Activated CD4-positive, CD25-positive, alpha-beta regulatory T cell treated with anti-CD3 and anti-CD28 coated beads, Interleukin-2, amount 50 U/mL, for 16 hours (primary cell): Measurements from ENCODE around the gene LYRM4.

Experiments
- DNase-seq: peaks from one replicate; pipeline ENCODE4 v3.0.0-alpha.2; 2020; ENCODE audit warnings: low read depth, low spot score

Gene LYRM4

DNA sequence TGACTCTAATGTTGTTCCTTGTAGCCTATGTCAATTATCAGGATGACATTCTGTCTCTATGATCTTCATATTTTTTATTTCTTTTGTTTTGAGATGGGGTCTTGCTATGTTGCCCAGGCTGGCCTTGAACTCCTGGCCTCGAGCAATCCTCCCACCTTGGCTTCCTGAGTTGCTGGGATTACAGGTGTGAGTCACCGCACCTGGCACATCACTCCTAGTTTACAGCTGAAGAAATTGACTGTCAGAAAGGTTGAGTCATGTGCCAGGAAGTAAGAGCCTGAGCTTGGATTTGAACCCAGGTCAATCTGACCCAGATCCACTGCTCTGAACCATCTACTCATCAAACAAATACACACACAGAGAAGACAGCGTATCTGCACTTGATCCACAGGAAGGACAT is 161.2 kb downstream of the LYRM4 start:
- no peak for DNase-seq

DNA sequence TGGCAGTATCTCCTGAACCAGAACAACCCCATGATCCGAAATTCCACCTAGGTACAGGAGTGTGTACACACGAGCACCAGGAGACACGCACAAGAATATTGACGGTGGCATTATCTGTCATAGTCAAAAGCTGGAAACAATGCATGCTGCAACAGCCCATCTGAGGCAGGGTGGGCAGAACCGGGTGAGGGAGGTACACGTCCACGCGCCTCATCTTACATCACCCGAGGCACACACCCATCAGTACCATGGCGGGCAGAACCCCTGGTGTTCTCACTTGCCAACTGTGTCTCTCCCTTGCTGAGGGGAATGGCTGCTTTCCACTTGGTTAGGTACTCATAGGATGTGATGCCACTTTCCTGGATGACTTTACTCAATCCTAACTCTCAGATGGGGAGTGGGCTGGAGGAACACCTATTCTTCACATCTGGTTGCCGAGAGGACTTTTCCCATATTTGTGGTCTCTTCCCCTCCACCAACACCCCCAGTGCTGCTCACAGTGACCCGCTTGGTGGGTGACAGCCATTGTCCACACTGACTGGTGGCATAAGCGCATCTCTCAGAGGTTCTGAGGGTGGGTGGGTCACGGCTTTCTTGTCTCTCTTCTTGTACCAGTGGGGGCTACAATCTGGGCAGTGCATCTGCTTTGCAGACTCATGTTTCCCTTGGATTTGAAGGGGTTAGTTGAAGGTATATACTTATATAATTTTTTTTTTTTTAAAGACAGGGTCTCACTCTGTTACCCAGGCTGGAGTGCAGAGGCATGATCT is 162.1 kb downstream of the LYRM4 start:
- no peak for DNase-seq

DNA sequence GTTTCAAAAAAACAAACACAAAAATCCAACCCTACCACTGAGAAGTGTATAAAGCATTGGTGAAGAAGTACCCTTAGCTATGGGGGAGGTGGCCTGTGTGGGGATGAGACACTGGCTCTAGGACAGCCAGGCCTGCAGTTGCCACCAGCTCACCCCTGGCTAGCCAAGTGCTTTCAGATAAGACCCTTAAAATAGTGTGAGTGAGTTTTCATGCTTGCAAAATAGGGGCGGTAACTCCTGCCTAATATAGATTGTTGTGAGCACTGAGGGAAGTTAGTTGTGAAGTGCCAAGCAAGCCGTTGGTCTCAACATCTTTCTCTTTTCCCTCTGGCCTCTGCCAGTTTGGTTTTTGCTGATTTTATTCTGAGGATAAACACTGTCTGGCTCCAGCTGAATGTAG is 164.3 kb downstream of the LYRM4 start:
- no peak for DNase-seq

DNA sequence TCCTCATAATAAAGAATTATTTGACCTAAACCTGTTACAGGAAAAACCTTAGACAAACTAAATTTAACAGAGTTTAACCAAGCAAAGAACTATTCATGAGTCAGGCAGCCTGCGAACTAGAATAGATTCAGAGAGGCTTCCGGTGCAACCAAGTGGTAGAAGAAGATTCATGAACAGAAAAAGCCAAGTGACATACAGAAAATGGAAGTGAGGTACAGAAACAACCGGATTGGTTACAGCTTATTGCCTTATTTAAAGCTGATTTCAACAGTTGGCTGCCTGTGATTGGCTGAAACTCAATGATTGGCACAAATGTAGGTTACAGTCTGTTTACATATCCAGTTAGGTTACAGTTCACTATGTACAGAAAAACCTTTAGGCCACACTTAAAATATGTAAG is 165.5 kb downstream of the LYRM4 start:
- no peak for DNase-seq

DNA sequence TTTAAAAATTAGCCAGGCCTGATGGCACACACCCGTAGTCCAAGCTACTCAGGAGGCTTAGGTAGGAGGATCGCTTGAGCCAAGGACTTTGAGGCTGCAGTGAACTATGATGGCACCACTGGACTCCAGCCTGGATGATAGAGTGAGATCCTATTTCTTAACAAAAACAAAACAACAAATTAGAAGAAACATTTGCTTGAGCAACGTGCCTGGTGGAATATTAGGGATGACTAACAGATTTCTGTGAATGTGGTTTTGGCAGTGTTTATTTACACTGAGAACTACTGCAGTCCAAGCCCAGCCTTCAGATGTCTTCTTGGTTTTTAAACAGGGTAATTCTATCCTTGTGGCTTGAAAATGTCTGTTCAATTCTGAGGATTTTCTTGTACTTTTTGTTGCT is 166.4 kb downstream of the LYRM4 start:
- no peak for DNase-seq

DNA sequence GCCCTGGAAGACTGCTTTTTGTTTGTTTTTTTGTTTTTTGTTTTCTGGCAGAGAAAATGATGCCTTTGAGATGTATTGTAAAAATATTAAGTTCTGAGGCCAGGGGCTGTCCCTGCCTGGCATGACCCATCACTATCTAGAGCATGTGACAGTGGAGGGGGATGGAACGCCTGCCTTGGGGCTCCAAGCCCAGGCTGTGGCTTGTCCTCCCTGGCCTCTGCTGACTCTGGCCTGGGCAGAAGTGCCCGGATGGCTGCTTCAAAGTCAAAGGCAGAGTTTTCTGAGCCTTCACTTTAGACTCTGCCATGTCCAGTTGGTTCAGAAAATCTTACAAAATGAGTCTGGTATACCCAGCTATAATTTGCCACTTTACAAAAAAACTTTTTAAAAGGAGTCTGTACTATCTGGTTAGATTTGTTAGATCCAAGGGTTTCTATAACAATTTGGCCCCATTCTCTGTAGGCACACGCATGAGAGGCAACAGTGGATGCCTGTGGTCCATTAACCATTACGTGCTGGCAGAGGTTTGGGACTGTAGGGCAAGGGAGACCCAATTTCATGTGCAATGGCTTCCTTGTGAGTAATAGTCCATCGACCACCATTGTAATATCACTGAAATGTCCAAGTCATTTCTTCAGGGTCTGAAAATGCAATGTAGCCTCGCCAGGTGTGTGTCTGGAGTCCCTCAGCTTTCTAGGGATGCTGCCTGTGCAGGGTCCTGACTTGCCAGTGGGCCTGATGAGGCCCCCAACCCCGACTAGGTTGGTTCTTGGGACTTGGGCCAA is 167.3 kb downstream of the LYRM4 start:
- DNase-seq, result no peak

DNA sequence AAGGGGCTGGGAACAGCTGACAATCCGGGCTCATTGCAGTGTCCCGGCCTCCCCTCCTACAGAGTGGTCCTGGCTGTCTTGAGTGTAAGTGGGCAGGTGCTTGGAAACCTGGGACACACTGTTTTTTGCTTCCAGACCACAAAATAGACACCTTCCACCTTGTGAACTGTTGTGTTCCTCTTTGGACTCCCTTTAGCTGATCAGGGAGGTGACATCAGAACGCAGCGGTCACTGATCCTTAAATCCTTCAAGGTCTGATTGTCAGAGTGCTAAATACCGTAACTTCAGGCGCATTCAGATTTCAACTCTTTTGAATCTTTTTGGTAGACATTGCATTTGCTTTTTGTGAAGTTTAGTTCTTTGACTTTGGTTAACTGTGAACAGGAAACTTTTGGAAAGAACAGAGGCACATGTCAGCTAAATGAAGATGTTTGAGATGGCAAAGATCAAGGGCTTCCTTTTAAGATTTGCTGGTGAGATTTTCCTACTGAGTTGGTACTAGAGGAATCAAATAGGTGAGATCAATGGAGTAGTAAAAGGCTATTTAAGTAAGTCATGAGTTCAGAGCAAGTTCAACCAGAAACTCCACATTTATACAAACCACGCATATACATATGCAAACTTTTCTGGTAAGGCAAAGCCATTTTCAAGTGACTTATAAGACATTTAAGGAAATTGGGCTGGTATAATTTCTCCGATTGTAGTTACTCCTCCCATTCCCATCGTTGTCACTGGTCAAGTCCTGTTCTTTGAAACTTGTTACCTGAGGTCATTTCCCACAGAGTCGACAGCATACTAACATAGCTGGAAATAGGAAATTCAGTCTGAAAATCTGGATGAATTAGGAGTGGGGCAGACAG is 169.3 kb downstream of the LYRM4 start:
- no peak for DNase-seq

DNA sequence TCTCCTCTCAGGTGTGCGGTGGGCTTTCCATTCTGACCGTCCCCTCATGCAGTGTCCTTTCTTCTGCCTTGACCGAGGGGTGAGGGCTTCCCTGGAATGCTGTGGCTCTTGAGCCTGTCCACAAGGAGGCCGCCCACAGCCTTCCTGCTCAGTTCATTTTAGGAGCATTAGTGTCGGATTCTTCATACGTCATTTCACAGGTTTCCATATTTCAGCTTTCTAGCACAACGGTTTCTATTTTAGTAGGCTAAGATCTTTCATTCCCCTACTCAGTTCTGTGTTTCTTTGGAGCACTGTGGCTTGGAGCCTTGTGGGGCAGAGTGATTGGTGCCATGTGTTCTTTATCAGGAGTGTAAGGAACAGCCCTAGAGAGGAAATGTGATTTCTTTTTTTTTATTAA is 170.1 kb downstream of the LYRM4 start:
- no peak for DNase-seq

DNA sequence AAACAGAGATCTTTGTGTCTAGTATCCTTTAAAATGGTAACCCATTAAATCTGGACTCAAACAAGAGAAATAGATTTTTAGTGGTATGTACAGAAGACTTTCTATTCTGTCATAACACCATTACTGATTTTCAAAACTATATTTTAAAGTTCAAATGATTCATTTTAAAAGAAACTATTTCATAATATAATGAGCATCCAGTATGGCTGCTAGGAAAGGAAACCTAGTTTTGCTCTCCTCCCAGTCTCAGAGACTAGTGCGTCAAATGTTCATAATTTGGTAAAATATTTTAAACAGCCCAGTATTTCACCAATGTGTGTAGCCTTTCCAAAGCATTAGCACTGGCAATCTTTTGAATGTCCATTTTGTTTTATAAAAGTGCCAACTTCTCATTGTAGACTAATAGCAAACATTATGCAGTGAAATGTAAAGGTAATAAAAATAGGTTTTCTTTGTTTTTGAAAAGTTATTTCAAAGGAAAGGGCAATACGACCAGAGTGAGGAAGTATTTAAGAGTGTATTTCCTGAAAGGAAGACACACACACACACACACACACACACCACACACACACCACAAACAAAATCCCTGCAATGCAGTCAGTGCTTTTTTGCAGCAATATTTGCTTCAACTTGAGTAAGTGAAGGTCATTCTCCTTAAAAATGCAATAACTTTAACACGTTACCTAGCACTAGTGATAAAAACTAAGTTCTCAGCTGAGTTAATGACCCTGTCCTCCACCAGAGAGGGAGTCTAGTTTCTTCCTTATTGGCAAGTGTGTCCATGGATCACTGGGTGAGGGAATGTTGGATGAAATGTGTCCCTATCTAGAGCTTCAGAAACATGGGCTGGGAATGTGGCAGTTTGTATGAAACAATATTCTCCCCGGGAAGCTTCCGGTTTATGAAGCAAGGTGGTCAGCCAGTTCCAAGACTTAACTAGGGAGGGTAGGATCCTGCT is 171.0 kb downstream of the LYRM4 start:
- DNase-seq, result no peak

DNA sequence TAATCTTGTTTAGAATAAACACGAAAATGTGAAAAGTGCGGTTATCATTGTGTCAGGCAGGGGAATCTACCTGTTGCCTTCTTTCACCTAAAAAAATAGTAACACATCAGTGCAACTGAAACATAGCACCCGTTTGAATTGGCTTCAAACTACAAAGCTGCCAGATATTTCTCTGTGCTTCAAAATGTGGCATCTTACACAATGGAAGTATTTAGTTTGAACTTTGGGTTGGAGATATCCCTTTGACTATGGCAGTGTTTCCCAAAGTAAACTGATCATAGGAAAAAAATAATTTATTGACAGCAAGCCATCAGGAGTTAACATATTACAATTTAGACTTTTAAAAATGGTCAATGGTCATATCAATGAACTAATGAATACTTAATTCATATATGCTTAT is 172.0 kb downstream of the LYRM4 start:
- no peak for DNase-seq

DNA sequence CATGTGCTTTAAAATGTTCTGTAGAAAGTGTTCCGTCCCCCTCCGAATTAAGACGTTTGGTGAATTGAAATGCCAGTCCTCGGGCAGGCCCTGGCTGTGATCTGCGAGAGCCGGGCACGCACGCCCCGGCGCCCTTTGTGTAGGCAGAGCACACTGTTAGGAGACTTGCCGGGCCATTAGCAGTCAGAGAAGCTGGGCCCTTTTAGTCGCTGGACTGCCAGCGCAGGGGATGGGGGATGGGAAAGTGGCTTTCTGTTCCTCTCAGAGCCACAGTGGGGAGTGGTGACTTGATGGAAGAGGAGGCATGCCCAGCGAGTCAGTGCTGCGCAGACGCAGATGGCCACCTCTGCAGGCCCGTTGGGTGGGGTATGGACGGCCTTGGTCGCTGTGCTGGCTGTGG is 173.4 kb downstream of the LYRM4 start:
- DNase-seq, result no peak

DNA sequence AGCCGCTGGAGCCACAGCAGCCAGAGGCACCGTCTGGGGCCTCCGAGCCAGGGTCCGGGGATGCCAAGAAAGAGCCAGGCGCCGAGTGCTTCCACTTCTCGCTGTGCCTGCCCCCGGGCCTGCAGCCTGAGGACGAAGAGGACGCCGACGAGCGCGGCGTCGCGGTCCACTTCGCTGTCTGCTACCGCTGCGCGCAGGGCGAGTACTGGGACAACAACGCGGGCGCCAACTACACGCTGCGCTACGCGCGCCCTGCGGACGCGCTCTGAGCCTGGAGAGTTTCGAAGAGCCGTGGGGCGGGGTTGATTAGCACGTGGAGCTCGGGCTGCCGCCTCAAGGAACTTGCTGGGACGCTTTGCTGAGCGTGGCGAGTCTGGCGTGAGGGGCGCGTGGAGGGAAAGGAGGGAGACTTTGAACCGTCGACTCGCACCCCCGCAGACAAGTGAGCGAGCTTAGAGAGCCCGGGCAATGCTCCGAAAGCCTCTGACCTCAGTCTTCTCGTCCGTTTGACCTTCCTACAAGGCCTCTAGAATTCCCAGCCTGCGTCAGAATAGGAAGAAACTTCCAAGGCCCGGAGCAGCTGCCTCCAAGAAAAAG is 174.4 kb downstream of the LYRM4 start:
- no peak for DNase-seq

DNA sequence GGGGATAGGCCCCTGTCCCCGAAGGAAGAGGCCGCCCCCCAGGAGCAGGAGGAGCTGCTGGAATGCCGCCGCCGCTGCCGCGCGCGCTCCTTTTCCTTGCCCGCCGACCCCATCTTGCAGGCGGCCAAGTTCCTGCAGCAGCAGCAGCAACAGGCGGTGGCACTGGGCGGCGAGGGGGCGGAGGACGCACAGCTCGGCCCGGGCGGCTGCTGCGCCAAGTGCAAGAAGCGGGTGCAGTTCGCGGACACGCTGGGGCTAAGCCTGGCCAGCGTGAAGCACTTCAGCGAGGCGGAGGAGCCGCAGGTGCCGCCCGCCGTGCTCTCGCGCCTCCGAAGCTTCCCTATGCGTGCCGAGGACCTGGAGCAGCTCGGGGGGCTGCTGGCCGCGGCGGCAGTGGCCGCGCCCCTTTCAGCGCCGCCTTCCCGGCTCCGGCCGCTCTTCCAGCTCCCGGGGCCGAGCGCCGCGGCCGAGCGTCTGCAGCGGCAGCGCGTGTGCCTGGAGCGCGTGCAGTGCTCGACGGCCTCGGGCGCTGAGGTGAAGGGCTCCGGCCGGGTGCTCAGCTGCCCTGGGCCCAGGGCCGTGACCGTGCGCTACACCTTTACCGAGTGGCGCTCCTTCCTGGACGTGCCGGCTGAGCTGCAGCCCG is 175.0 kb downstream of the LYRM4 start:
- no peak for DNase-seq

DNA sequence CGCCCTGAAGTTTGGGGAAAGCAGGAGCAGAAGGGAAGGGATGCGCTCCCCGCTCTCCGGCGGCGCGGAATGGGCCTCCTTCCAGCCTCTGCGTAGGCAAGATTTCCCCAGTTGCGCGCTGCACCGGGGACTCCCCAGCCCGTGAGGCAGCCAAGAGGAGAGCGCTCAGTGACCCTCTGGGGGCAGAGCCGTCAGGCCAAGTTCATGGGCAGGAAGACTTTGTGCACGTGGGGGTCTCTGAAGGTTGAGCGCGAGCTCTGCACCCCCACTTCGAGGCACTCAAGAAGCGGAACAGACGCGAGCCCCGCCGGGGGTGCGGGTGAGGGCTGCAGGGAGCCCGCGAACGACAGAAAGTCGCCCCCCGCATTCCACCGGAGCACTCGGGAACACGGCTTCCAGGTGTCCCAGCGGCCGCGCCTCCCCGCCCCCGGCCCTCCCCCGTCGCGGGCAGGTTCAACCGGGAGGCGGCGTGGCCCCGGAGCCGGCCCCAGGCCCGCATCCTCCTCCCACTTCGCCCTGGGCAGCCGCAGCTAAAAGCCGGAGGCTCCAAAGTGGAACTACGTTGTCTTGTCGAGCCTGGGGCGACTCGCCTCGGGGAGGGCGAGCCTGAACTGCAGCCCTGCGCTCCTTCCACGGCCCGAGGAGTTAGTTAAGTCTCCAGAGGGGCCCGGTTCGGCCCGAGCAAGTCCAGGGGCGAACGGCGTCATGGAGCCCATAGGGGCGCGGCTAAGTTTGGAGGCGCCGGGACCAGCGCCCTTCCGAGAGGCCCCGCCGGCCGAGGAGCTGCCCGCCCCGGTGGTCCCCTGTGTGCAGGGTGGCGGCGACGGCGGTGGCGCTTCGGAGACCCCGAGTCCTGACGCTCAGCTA is 175.7 kb downstream of the LYRM4 start, which contains the start of gene PPP1R3G:
PPP1R3G (plus strand) TSS at position 561 of the 867 bp plus-strand sequence; CDS start at position 706, 145 bp downstream.
- DNase-seq, result no peak

DNA sequence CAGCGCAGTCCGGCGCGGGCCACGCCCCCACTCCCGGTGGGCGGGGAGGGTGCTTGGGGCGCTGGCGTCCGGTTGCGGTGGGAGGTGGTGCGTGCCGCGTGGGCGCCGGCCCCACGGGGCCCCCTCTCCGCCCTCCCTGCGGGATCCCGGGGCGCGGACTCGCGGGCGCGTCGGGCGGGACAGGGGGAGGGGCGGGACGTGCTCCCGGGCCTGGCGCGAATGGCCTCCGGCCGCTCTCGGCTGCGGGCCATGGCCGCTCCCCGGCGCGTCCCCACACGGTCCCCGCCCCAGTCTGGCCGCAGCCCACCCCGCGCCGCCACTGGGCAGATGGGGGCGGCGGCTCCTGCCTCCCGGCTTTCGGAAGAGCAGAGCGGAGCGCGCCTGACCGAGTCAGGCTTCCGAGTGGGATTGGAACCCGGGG is 176.4 kb downstream of the LYRM4 start:
- no peak for DNase-seq

DNA sequence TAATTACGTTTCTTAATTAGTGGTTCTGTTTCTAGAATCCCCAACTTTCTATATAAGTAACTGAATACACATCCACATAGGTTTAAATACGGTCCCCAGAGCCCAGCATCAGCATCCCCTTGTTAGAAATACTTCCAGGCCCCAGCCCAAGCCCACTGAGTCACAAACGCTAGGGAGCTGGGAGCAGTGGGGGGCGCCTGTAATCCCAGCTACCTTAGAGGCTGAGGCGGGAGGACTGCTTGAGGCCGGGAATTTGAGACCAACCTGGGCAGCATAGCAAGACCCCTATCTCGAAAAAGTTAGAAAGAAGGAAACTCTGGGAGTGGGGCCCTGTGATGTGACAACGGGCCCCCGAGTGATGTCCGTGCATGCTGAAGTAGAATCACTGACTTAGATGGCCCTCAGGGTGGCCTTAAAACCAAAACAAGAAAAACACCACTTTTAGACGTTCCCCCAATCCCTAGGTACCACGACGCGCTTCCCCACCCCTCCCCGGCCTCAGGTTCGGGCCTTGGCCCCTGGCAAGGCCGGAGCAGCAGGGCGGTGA is 176.9 kb downstream of the LYRM4 start:
- no peak for DNase-seq

DNA sequence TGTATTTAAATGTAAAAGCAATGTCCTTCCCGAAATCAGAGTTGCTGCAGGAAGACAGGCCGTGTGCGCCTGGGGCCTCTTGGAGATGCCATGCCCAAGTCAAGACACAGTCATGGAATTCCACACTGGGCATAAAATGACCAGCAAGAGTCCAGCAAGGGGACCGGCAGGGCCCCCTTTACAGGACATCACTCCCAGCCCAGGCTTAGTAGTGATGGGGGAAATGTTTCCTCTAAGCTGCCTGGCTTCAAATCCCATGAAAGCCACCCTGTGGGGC is 177.5 kb downstream of the LYRM4 start:
- DNase-seq, result no peak

DNA sequence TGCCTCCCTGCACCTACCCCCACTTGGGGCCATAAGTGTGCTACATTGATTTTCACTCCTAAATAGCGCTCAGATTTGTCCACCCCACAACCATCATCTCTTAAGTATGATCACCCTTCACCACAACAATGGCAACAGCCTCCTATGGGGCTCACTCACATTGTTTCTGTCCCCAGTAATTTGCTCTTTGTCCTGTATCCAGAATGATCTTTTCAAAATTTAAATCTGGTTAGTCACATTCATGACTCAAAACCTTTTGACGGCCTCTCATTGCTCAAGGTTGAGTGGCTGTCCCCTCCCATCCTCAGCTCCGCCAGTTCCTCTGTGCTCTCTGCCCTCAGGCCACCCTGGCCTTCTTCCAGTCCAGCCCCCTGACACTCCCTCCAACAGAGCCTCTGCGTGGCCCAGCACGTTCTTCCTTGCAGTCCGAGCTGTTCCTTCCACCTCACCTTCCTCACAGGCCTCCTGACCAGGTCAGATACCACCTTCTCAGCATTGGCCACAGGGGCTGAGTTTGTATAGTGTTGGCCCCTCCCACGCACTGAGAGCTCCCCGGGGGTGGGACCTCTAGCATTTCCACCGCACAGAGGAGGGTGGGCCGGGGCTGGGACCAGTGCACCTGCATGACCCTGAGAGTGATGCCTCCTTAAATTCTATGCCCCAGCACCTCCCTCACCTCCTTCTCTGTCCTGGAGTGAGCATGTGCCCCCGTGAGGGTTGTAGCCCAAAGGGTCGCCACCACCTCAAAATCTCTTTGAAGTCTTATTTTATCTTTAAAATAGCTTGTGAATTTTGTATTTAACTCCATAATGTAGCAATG is 178.1 kb downstream of the LYRM4 start:
- no peak for DNase-seq
